ENCODE measurements around the gene MED16.

- TF ChIP-seq CTCF (IDR thresholded peaks at IDR 0.05) (no peak), FOXK1 (CRISPR knock-in tag; IDR thresholded peaks at IDR 0.05) (no peak), MAX (CRISPR knock-in tag; IDR thresholded peaks at IDR 0.05) (no peak), AFF4 (CRISPR knock-in tag; IDR thresholded peaks at IDR 0.05; ENCODE audit: borderline replicate concordance) (no peak), TEAD4 (CRISPR knock-in tag; IDR thresholded peaks at IDR 0.05) (no peak), ZNF263 (CRISPR knock-in tag; IDR thresholded peaks at IDR 0.05; ENCODE audit: low read depth) (no peak), NR2C2 (CRISPR knock-in tag; IDR thresholded peaks at IDR 0.05) (no peak), HMGXB4 (CRISPR knock-in tag; IDR thresholded peaks at IDR 0.05) (no peak), USF1 (CRISPR knock-in tag; IDR thresholded peaks at IDR 0.05) (no peak)
Observed at GRCh38 chr19:854549-854948, 38.4 kb downstream of the MED16 start.

Measured in WTC11 (cell line).